Measurements from ENCODE around the gene SUSD1.

The SUSD1 gene

GRCh38 chr9:112047538-112048066 is 127.5 kb downstream of the SUSD1 start:
- intact Hi-C loops (cut with DNase I) = no loop called here
- DNase-seq = no peak

DNA sequence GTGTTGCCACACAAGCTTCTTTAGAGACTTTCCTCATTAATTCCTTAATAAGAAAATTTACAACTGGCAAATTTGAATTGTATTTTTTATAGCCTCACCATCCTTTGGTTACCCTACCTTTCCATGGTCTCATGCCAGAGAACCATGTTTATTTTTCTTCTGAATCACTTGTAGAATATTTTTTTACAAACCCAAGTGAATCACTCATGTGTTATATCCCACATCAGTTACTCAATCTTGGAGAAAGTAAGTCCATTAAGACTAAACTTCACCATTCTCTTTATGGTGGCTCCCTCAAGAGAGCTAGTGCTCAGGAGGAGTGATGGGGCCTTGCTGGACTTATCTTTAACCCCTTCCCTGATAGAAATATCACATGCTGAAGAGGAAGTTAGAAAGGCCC is 128.9 kb downstream of the SUSD1 start:
- intact Hi-C loops (cut with DNase I) = no loop called here
- no peak for DNase-seq

GRCh38 chr9:112044881-112045280 is 130.2 kb downstream of the SUSD1 start:
- DNase-seq = no peak
- intact Hi-C loops (cut with DNase I) = no loop called here

DNA sequence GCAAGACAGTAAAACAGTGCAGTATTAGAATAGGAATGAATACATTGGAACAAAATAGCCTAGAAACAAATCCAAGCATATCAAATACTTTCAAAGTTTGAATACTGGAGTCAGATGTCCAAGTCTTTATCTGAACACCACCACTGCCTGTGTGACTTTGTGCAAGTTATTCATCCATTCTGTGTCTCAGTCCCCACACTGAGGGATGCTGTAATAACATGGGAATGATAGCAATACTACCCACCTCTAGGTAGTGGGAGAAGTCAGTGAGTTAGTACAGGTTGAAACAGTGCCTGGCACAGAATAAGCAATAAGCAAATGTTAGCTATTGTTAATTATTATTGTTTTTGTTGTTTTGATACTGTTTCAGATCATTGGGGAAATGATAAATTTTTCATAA is 130.9 kb downstream of the SUSD1 start:
- intact Hi-C loops (cut with DNase I) = no loop called here
- DNase-seq = no peak

- no peak for DNase-seq
- intact Hi-C loops (cut with DNase I) = no loop called here
Observed at GRCh38 chr9:112043423-112043822, 131.7 kb downstream of the SUSD1 start.

DNA sequence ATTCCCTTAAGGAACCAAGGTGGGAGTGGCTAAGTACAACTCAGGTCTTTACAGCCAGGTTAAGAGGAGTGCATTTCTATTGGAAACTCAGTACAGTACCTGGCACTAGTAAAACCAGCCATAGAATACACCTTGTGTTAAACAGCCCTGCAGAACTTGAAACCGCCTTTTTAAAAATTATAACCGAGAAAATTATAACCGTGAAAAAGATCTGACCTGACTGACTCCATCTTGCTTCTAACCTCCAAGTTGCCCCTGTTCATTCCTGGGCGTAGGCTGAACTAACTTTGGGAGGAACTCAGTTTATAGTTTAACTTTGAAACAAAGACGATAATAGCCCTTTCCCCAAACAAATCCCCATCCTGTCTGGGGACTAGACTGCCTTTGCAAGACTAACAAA is 132.3 kb downstream of the SUSD1 start:
- intact Hi-C loops (cut with DNase I) = no loop called here
- no peak for DNase-seq

- no peak for DNase-seq
- intact Hi-C loops (cut with DNase I) = no loop called here
Observed at GRCh38 chr9:112042244-112042638, 132.9 kb downstream of the SUSD1 start.

DNA sequence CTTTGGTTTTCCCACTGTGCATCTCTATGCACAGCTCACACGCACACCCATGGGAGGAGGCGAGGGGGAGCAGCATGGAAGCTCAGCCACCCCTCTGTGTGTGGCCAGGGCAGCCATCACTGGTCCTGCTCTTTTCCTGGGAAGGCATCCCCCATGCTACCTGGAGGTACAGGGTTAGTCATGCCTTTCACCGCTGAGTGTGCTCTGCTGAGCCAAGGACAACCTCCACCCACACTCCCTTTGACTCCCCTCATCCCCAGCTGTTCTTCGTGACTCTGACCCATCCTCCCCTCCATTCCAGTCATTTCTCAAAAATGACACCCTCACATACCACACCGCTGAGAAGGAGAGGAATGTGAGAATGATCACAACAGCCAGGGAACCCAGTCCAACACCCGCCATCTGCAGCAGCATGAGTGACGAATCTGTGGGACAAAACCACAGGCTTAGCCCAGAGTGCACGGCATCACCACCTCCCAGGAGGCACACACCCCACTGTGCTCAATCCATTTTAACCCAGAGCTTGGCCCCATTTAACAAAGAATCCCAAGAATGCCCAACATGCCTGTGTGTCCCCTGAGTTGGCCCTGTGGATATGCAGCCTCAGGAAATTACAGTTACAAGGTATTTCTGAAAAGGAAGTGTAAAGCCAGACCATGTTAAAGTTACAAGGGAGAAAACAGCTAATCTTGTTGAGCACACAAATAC is 133.4 kb downstream of the SUSD1 start:
- no peak for DNase-seq
- intact Hi-C loops (cut with DNase I) = no loop called here

DNA sequence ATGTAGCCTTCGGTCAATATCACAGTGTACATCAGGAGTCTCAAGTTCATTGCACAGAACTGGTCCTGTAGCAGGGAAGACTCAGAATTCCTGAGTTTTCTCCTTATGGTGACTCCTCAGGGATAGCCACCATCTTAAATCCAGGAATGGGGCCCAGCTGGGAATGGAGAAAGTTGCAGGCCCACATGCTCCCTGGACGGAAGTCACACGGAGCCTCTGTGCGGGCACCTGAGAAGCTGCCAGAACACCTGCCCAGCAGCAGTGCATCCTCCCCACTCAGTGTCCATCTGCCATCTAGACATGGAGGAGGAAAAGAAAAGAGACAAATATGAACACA is 133.9 kb downstream of the SUSD1 start:
- DNase-seq = no peak
- intact Hi-C loops (cut with DNase I) = no loop called here

- intact Hi-C loops (cut with DNase I) = no loop called here
- no peak for DNase-seq
Observed at GRCh38 chr9:112038017-112038408, 137.1 kb downstream of the SUSD1 start.

- intact Hi-C loops (cut with DNase I) = no loop called here
- no peak for DNase-seq
Observed at GRCh38 chr9:112037281-112038016, 137.6 kb downstream of the SUSD1 start.

- DNase-seq = no peak
- intact Hi-C loops (cut with DNase I) = no loop called here
Observed at GRCh38 chr9:112035166-112035826, 139.8 kb downstream of the SUSD1 start.

DNA sequence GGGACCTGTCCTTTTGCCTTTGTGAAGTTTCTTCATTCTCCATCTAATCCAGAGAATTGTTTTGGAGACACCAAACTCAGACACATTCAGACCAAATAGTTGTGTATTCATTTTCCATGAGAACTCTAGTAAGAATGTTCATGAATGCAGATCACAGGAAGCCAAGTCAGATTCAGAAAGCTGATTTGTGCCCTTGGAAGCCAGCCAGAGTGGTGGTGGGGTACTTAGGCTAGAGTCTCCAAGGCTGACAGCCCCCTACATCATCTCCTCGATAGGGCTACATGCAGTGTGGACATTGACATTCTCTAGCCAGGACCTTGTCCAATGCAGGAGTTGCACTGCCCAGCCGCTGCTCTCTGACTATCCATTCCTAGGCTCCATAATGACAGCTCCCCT is 140.9 kb downstream of the SUSD1 start:
- no peak for DNase-seq
- intact Hi-C loops (cut with DNase I) = no loop called here

DNA sequence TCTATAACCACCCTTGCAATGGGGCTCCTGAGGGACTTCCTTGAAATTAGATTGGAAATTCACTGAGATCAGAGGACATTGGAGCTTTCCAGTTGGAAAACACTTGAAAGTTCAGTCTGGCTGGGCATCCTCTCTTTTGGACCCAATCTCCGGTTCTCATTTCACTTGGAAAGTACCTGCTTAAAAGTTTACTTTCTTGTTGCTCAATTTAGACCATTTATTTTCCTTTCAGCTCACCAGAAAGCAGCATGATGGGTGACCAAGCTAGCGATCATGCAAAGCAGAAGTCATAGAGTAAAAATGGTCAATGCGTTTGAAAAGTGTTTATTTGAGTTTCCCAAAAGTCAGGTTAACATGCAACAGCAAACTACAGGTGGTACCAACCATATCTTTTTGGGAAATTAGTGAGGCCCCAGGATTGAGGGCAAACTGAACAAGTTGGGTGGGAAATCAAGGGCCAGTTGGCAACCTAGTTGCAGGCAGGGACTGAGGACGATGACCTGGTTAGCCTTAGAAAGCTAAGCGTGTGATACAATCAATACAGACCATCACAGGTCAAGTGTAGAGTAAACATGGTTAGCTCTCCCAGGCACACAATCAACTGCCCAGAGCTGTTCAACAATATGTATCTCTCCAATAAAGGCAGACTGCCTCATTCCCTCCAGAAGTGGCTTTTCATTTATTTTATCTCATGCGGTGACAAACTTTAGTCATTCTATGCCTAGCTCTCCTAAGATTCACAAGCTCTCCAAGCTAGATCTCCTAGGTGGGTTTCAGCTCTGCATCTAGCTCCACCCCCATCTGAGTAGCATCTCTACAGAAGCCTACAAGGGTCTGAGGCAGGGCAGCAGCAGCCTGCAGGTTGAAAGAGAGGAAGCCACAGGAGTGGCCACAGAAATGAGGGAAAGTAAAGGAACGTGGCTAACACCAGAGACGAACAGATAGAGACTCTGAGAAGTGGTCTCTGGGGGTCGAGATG is 141.6 kb downstream of the SUSD1 start:
- DNase-seq = no peak
- intact Hi-C loops (cut with DNase I) = no loop called here

GRCh38 chr9:112032743-112033142 is 142.4 kb downstream of the SUSD1 start:
- no peak for DNase-seq
- intact Hi-C loops (cut with DNase I) = no loop called here

DNA sequence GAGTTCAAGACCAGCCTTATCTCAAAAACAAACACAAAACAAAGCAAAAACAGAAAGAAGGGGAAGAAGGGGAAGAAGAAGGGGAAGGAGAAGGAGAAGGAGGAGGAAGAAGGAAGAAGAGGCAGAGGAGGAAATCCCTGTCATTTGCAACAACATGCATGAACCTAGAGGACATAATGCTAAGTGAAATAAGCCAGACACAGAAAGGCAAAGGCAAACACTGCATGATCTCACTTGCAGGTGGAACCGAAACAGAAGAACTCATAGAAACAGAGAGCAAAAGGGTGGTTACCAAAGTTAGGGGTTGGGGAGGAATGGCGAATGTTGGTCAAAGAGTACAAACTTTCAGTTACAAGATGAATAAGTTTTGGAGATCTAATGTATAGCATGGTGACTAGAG is 143.1 kb downstream of the SUSD1 start:
- intact Hi-C loops (cut with DNase I) = no loop called here
- no peak for DNase-seq

- intact Hi-C loops (cut with DNase I) = no loop called here
- DNase-seq = no peak
Observed at GRCh38 chr9:112031400-112031799, 143.7 kb downstream of the SUSD1 start.

- intact Hi-C loops (cut with DNase I) = no loop called here
- no peak for DNase-seq
Observed at GRCh38 chr9:112029921-112030444, 145.1 kb downstream of the SUSD1 start.

GRCh38 chr9:112028242-112029221 is 146.6 kb downstream of the SUSD1 start:
- DNase-seq = no peak
- intact Hi-C loops (cut with DNase I) = no loop called here
